ENCODE data around the gene RTP5.
"Not testable (repeated sequence)": the region's sequence is repeated elsewhere in the genome, so short reads cannot be mapped to it uniquely, and the experiment has no call there.

The RTP5 gene

GRCh38 chr2:241869087-241869961, at the start of gene RTP5:
Gene RTP5, plus strand, starts transcription at chr2:241869729. Its CDS starts 28 bp downstream, at chr2:241869757.
- DNase-seq, result no peak

GRCh38 chr2:241819947-241820624, 49.4 kb upstream of the RTP5 start:
- DNase-seq, result not testable (repeated sequence)

- DNase-seq, result no peak
Observed at GRCh38 chr2:241820625-241821384, 48.7 kb upstream of the RTP5 start.

- DNase-seq, result no peak
Observed at GRCh38 chr2:241821460-241822263, 47.9 kb upstream of the RTP5 start.

- no peak for DNase-seq
Observed at GRCh38 chr2:241822264-241822623, 47.3 kb upstream of the RTP5 start.

GRCh38 chr2:241823531-241824437, 45.7 kb upstream of the RTP5 start:
- not testable (repeated sequence) for DNase-seq

GRCh38 chr2:241827394-241827793, 42.1 kb upstream of the RTP5 start:
- no peak for DNase-seq

GRCh38 chr2:241833101-241833663, 36.3 kb upstream of the RTP5 start:
- no peak for DNase-seq

GRCh38 chr2:241833756-241834526, 35.6 kb upstream of the RTP5 start:
- not testable (repeated sequence) for DNase-seq

GRCh38 chr2:241834527-241835210, 34.9 kb upstream of the RTP5 start:
- no peak for DNase-seq

GRCh38 chr2:241835611-241836010, 33.9 kb upstream of the RTP5 start:
- no peak for DNase-seq

GRCh38 chr2:241836292-241836691, 33.2 kb upstream of the RTP5 start:
- no peak for DNase-seq

- DNase-seq, result no peak
Observed at GRCh38 chr2:241837197-241837965, 32.1 kb upstream of the RTP5 start.

GRCh38 chr2:241841181-241842066, 28.1 kb upstream of the RTP5 start:
- no peak for DNase-seq

- no peak for DNase-seq
Observed at GRCh38 chr2:241842067-241842415, 27.5 kb upstream of the RTP5 start.

- no peak for DNase-seq
Observed at GRCh38 chr2:241842620-241843211, 26.8 kb upstream of the RTP5 start.

- no peak for DNase-seq
Observed at GRCh38 chr2:241843321-241844065, 26.0 kb upstream of the RTP5 start.
